ENCODE results near the gene CDO1. TPM values are rescaled to one million over a fixed set of nuclear protein-coding genes. Genes with fewer than 3 reads are reported as not detected.

CDO1 gene
- total RNA-seq, 1 experiment from 2014 or later: 0.17 TPM

GRCh38 chr5:115842952-115843351, 26.5 kb upstream of the CDO1 start:
- no peaks in the 10 kb centered on the region for H3K9me3 ChIP-seq (ENCODE audit: control insufficient read depth in 1 of 2, insufficient read depth in 1 of 2, low read depth in 1 of 2, low read length in 2 of 2)
- intact Hi-C loops (cut with micrococcal nuclease): loop anchor here (2.0 kb wide), 1 partner anchor 190 kb away; the partner anchor contains the start of gene ARL14EPL
- TF ChIP-seq POLR2AphosphoS5 (IDR thresholded peaks at IDR 0.05; ENCODE audit: low read depth, low read length) (no peak), CTCF (IDR thresholded peaks at IDR 0.05 in 2 of 3, conservative IDR thresholded peaks at IDR 0.05 in 1 of 3; ENCODE audit: borderline replicate concordance in 1 of 3, insufficient read depth in 1 of 3, low read depth in 2 of 3, low read length in 2 of 3) (0 out of 6 replicates have a peak, but pooled peaks of 1 of the 3 experiments have one; percentile 6)
- DNase-seq (ENCODE audit: low read depth, low spot score) (no peak), ATAC-seq (no peak)
- peaks cover 96% of the 10 kb centered on the region for H3K79me2 ChIP-seq (ENCODE audit: insufficient read depth, low read length)
- peaks cover 45 to 70% of the 10 kb centered on the region in 2 experiments for H3K4me1 ChIP-seq (ENCODE audit: control insufficient read depth in 1 of 2, insufficient read depth in 2 of 2, low read length in 2 of 2)
- peak overlapping the region; percentile 96 for H3K27ac ChIP-seq (ENCODE audit: low read depth, low read length)
- RAD21 ChIA-PET (ENCODE audit: low non-redundant PET in 1 of 2, low total read pairs in 2 of 2, uncharacterized antibody in 2 of 2, unreplicated experiment in 2 of 2): no interaction called here
- no peak overlapping the region for H2AFZ ChIP-seq (ENCODE audit: low read depth, low read length, poor library complexity, severe bottlenecking)
- no peaks in the 10 kb centered on the region for H3K9me2 ChIP-seq (ENCODE audit: insufficient read depth)
- POLR2A ChIA-PET: interaction anchor here (1.1 to 1.5 kb wide), 2 partner anchors 9 to 83 kb away, joined by 3 to 4 read pairs; no protein-coding TSS in a partner anchor
- peak overlapping the region; percentile 91 for H3K4me2 ChIP-seq (ENCODE audit: low read length)
- H3K27me3 ChIP-seq (ENCODE audit: insufficient read depth, low read length): no peaks in the 10 kb centered on the region
- H3K9ac ChIP-seq (ENCODE audit: low read length): peak overlapping the region; percentile 82
- peaks cover 5 to 13% of the 10 kb centered on the region in 2 experiments; a peak in 3 of 4 replicates for H3K36me3 ChIP-seq (ENCODE audit: control insufficient read depth in 1 of 2, insufficient read depth in 2 of 2, low read length in 2 of 2)
- peaks cover 4% of the 10 kb centered on the region; the same call in 1 of the 2 replicates for H4K20me1 ChIP-seq (ENCODE audit: insufficient read depth)
- H3K4me3 ChIP-seq (replicated peaks in 1 of 2; ENCODE audit: low read depth in 1 of 2, low read length in 2 of 2): peak overlapping the region; percentile 83 to 87
- TSS peak; percentile 46 for BruUV-seq (replicated peaks)
- CTCF ChIA-PET: no interaction called here

- Histone ChIP-seq H3K9ac (ENCODE audit: low read length) (peak overlapping the region; percentile 82), H4K20me1 (ENCODE audit: insufficient read depth) (peaks cover 6% of the 10 kb centered on the region; the same call in 1 of the 2 replicates), H3K27ac (ENCODE audit: low read depth, low read length) (peak overlapping the region; percentile 96), H3K9me3 (ENCODE audit: control insufficient read depth in 1 of 2, insufficient read depth in 1 of 2, low read depth in 1 of 2, low read length in 2 of 2) (no peaks in the 10 kb centered on the region), H3K9me2 (ENCODE audit: insufficient read depth) (no peaks in the 10 kb centered on the region), H3K4me1 (ENCODE audit: control insufficient read depth in 1 of 2, insufficient read depth in 2 of 2, low read length in 2 of 2) (peaks cover 40 to 69% of the 10 kb centered on the region in 2 experiments), H3K36me3 (ENCODE audit: control insufficient read depth in 1 of 2, insufficient read depth in 2 of 2, low read length in 2 of 2) (peaks cover 10 to 19% of the 10 kb centered on the region in 2 experiments), H3K27me3 (ENCODE audit: insufficient read depth, low read length) (no peaks in the 10 kb centered on the region), H3K79me2 (ENCODE audit: insufficient read depth, low read length) (peaks cover 96% of the 10 kb centered on the region), H3K4me2 (ENCODE audit: low read length) (peak overlapping the region; percentile 91), H2AFZ (ENCODE audit: low read depth, low read length, poor library complexity, severe bottlenecking) (no peak overlapping the region), H3K4me3 (replicated peaks in 1 of 2; ENCODE audit: low read depth in 1 of 2, low read length in 2 of 2) (peak overlapping the region; percentile 83 to 87)
- RAD21 ChIA-PET (ENCODE audit: low non-redundant PET in 1 of 2, low total read pairs in 2 of 2, uncharacterized antibody in 2 of 2, unreplicated experiment in 2 of 2): no interaction called here
- CTCF ChIA-PET: no interaction called here
- POLR2A ChIA-PET: interaction anchor here (0.5 to 1.5 kb wide), 3 partner anchors 8 to 222 kb away, joined by 3 to 5 read pairs (median 4); no protein-coding TSS in a partner anchor
- ATAC-seq (peak; percentile 68), DNase-seq (ENCODE audit: low read depth, low spot score) (peak; percentile 51)
- TF ChIP-seq TCF7L2 (IDR thresholded peaks at IDR 0.05; ENCODE audit: borderline replicate concordance, extremely low read depth, insufficient read depth, insufficient read length) (peak; percentile 56), SP1 (IDR thresholded peaks at IDR 0.05; ENCODE audit: low read depth) (no peak), ZFX (IDR thresholded peaks at IDR 0.05) (peak; percentile 48), SIN3A (IDR thresholded peaks at IDR 0.05; ENCODE audit: low read depth) (no peak), CTCF (IDR thresholded peaks at IDR 0.05 in 2 of 3, conservative IDR thresholded peaks at IDR 0.05 in 1 of 3; ENCODE audit: borderline replicate concordance in 1 of 3, insufficient read depth in 1 of 3, low read depth in 2 of 3, low read length in 2 of 3) (0 out of 6 replicates have a peak, but pooled peaks of 1 of the 3 experiments have one; percentile 22)
- intact Hi-C loops (cut with micrococcal nuclease): loop anchor here (2.0 kb wide), 1 partner anchor 190 kb away; the partner anchor contains the start of gene ARL14EPL
- BruUV-seq (replicated peaks): no TSS peak
These were observed 25.9 kb upstream of the CDO1 start for GRCh38 chr5:115842089-115842935.
